Activated CD4-positive, alpha-beta memory T cell treated with anti-CD3 and anti-CD28 coated beads for 36 hours (primary cell): ENCODE data around the gene PCIF1. TPM values are rescaled to one million over a fixed set of nuclear protein-coding genes. Genes with fewer than 3 reads are reported as not detected.
"Not testable (repeated sequence)": the region's sequence is repeated elsewhere in the genome, so short reads cannot be mapped to it uniquely, and the experiment has no call there.

ENCODE experiments used
- CTCF ChIA-PET: fragments of 350-600 bp; sonication (Branson Sonifier 250); formaldehyde crosslinking; loops from one replicate; lab custom pipeline; 2021; ENCODE audit warnings: antibody characterized with exemption, inconsistent platforms; lab: Charles Lee
- POLR2A ChIA-PET: fragments of 350-600 bp; sonication (Branson Sonifier 250); formaldehyde crosslinking; loops from one replicate; lab custom pipeline; 2021; ENCODE audit warnings: antibody characterized with exemption; lab: Charles Lee
- DNase-seq: peaks from one replicate; pipeline ENCODE4 v3.0.0-alpha.2; 2020
- H3K27ac Mint-ChIP-seq: one replicate; pipeline ENCODE4 v1.8.0; 2021; ENCODE audit warnings: mixed read lengths
- H3K27me3 Mint-ChIP-seq: one replicate; pipeline ENCODE4 v1.8.0; 2021; ENCODE audit warnings: mixed read lengths
- H3K36me3 Mint-ChIP-seq: one replicate; pipeline ENCODE4 v1.8.0; 2021; ENCODE audit warnings: mixed read lengths
- H3K4me1 Mint-ChIP-seq: one replicate; pipeline ENCODE4 v1.8.0; 2021; ENCODE audit warnings: low read depth, mixed read lengths
- H3K4me3 Mint-ChIP-seq: one replicate; pipeline ENCODE4 v1.8.0; 2021; ENCODE audit warnings: mild to moderate bottlenecking, mixed read lengths
- H3K9me3 Mint-ChIP-seq: one replicate; pipeline ENCODE4 v1.8.0; 2021; ENCODE audit warnings: mixed read lengths
- intact Hi-C: fragments of 100-400 bp; cut with micrococcal nuclease; formaldehyde crosslinking; loops from one replicate; pipeline ENCODE4 v1.15.1; 2023
- total RNA-seq, 2 experiments: library from RNA; stranded (reverse); gene quantifications; one replicate each; pipeline ENCODE4 v1.2.3, GENCODE V29; 2021

PCIF1 gene
- total RNA-seq, 2 experiments from 2014 or later = 29.9 to 33.0 TPM

GRCh38 chr20:45972500-45973183 is 38.2 kb downstream of the PCIF1 start:
- intact Hi-C loops = loop anchor here (1.0 to 5.0 kb wide), 5 partner anchors 37 to 160 kb away; partner anchors contain the start of genes CTSA, NCOA5, NEURL2 and UBE2C
- Mint-ChIP-seq H3K36me3 (peaks cover 9% of the 10 kb centered on the region), H3K4me1 (peaks cover 21% of the 10 kb centered on the region), H3K4me3 (peak overlapping the region; percentile 85), H3K9me3 (no peaks in the 10 kb centered on the region), H3K27ac (peak overlapping the region; percentile 99), H3K27me3 (peaks cover 3% of the 10 kb centered on the region)
- DNase-seq = no peak
- ChIA-PET POLR2A (interaction anchor here (1.5 to 3.6 kb wide), 2 partner anchors 37 to 38 kb away, joined by 3 to 28 read pairs; partner anchors contain the start of gene PCIF1), CTCF (interaction anchor here (1.1 to 11.8 kb wide), 6 partner anchors 15 to 172 kb away, joined by 3 to 98 read pairs (median 26); partner anchors contain the start of genes CTSA, NEURL2 and PCIF1)

DNA sequence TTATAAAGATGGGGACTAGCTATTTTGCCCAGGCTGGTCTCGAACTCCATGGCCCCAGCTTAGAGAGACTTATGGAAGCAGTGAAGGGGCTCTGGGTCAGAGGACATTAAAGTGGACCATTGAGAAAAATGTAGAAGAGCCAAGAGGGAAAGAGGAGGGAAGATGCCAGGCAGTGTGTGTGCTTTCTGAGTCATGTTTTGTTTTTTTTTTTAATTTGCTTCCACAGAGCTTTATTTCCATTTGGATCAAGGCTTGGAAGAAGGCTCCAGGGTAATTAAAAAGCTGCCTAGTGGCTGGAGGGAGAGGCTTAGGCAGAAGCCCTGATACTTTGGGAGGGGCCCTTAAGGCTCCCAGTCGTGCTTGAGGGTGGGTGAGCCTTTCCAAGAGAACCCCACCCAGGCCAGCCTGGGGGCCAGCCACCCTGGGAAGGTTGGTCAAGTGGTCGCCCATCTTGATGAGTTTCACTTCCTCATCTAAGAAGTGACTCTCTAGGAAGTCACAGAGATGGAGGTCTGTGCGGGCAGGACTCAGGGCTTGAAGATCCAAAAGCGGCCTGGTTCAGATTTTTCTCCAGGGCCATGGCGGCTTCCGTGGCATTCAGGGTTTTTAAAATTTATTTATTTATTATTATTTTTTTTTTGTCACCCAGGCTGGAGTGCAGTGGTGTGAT is 40.5 kb downstream of the PCIF1 start:
- ChIA-PET POLR2A (no interaction called here), CTCF (interaction anchor here (1.4 to 11.8 kb wide), 2 partner anchors 13 to 47 kb away, joined by 6 to 98 read pairs; no protein-coding TSS in a partner anchor)
- Mint-ChIP-seq H3K4me3 (no peak overlapping the region), H3K9me3 (no peaks in the 10 kb centered on the region), H3K36me3 (peaks cover 8% of the 10 kb centered on the region), H3K27ac (no peak overlapping the region), H3K27me3 (peaks cover 3% of the 10 kb centered on the region), H3K4me1 (peaks cover 12% of the 10 kb centered on the region)
- intact Hi-C loops = loop anchor here (5.0 kb wide), 2 partner anchors 37 to 163 kb away; partner anchors contain the start of gene UBE2C
- DNase-seq = no peak

GRCh38 chr20:45975686-45976085 is 41.2 kb downstream of the PCIF1 start:
- POLR2A ChIA-PET = no interaction called here
- no peak for DNase-seq
- H3K27ac Mint-ChIP-seq = no peak overlapping the region
- H3K9me3 Mint-ChIP-seq = no peaks in the 10 kb centered on the region
- peaks cover 3% of the 10 kb centered on the region for H3K27me3 Mint-ChIP-seq
- intact Hi-C loops = no loop called here
- H3K4me3 Mint-ChIP-seq = no peak overlapping the region
- H3K4me1 Mint-ChIP-seq = peaks cover 7% of the 10 kb centered on the region
- H3K36me3 Mint-ChIP-seq = peaks cover 6% of the 10 kb centered on the region
- CTCF ChIA-PET = interaction anchor here (11.8 kb wide), 1 partner anchor 12 kb away, joined by 98 read pairs; no protein-coding TSS in a partner anchor

DNA sequence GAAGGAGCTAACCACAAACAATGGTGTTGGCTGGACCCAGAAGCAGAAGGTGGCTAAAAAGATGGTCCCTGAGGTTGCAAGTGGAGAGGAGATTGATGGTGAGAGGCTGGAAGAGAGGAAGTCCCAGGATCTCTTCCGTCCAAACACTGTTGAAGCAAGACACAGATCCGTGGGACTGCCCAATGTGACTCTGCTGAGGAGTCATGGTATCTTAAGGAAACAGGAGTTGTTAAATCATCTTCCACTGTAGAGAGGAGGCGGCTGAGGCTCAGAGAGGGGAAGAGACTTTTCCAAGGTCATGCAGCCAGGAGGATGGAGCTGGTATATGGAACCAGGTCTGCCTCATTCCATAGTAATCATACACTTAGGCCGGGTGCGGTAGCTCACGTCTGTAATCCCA is 41.6 kb downstream of the PCIF1 start:
- Mint-ChIP-seq H3K4me3 (no peak overlapping the region), H3K27ac (no peak overlapping the region), H3K36me3 (peaks cover 6% of the 10 kb centered on the region), H3K27me3 (peaks cover 3% of the 10 kb centered on the region), H3K4me1 (peaks cover 7% of the 10 kb centered on the region), H3K9me3 (no peaks in the 10 kb centered on the region)
- intact Hi-C loops = no loop called here
- no peak for DNase-seq
- CTCF ChIA-PET = interaction anchor here (11.8 kb wide), 1 partner anchor 12 kb away, joined by 98 read pairs; no protein-coding TSS in a partner anchor
- POLR2A ChIA-PET = no interaction called here

GRCh38 chr20:45981261-45981660 is 46.8 kb downstream of the PCIF1 start:
- Mint-ChIP-seq H3K4me3 (no peak overlapping the region), H3K9me3 (no peaks in the 10 kb centered on the region), H3K27ac (no peak overlapping the region), H3K36me3 (no peaks in the 10 kb centered on the region), H3K27me3 (no peaks in the 10 kb centered on the region), H3K4me1 (peaks cover 3% of the 10 kb centered on the region)
- no peak for DNase-seq
- intact Hi-C loops = no loop called here
- ChIA-PET POLR2A (no interaction called here), CTCF (interaction anchor here (1.9 kb wide), 1 partner anchor 33 kb away, joined by 7 read pairs; no protein-coding TSS in a partner anchor)

GRCh38 chr20:45983279-45983743 is 48.8 kb downstream of the PCIF1 start:
- intact Hi-C loops = no loop called here
- Mint-ChIP-seq H3K27ac (no peak overlapping the region), H3K36me3 (no peaks in the 10 kb centered on the region), H3K4me3 (no peak overlapping the region), H3K27me3 (no peaks in the 10 kb centered on the region), H3K4me1 (peaks cover 3% of the 10 kb centered on the region), H3K9me3 (no peaks in the 10 kb centered on the region)
- ChIA-PET POLR2A (no interaction called here), CTCF (interaction anchor here (0.9 to 2.1 kb wide), 4 partner anchors 14 to 610 kb away, joined by 3 to 12 read pairs (median 4); no protein-coding TSS in a partner anchor)
- no peak for DNase-seq

DNA sequence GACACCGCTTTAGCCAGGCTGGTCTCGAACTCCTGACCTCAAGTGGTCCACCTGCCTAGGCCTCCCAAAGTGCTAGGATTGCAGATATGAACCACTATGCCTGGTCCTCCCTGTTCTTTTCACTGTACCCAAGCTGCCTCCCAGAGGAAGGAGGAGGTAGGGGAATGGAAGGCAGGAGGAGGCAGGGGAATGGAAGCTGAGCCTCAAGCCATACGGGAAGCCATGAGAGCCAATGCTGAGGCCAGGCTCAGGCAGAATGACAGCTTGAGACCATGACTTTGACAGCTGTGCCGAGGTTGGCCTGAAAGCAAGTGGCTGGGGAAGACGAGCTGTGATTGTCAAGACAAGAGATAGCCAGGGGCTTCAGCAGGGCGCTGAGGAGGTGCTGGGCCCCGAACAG is 51.1 kb downstream of the PCIF1 start:
- H3K27ac Mint-ChIP-seq = no peak overlapping the region
- peaks cover 3% of the 10 kb centered on the region for H3K4me1 Mint-ChIP-seq
- intact Hi-C loops = no loop called here
- POLR2A ChIA-PET = no interaction called here
- H3K4me3 Mint-ChIP-seq = no peak overlapping the region
- DNase-seq = no peak
- no peaks in the 10 kb centered on the region for H3K27me3 Mint-ChIP-seq
- no peaks in the 10 kb centered on the region for H3K36me3 Mint-ChIP-seq
- CTCF ChIA-PET = interaction anchor here (0.9 to 6.2 kb wide), 4 partner anchors 10 to 37 kb away, joined by 3 to 105 read pairs (median 50); partner anchors contain the start of gene ZNF335
- no peaks in the 10 kb centered on the region for H3K9me3 Mint-ChIP-seq

DNA sequence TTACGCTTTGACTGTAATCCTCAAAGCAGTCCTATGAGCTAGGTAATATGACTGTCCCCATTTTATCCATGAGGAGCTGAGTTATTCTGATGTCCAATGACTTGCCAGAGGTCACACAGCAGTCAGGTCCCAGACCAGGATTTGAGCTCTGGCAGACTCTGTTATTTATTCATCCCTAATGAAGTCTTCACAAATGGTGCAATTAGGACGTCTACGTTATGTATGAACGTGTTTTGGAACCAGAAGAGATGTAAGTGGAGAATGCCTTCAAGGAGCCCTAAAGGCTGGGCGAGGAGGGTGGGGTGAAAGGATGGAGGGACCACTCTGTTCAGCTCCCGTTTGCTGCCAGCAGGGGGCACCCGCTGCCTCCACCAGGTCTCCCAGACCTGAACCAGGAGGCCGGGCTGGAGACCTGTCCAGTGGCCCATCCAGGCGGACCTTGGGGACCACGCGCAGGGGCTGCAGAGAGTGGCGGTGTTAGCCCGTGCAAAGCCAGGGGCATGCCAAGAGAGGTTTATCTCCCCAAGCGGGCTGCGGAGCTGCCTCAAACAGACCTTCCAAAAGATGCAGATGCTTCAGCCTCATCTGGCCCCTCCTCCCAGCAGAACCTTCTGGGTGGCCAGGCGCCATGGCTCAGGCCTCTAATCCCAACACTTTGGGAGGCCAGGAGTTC is 52.8 kb downstream of the PCIF1 start:
- CTCF ChIA-PET = interaction anchor here (0.5 to 6.2 kb wide), 25 partner anchors 9 to 693 kb away, joined by 3 to 105 read pairs (median 5); partner anchors contain the start of genes MMP9 and ZNF335
- Mint-ChIP-seq H3K27ac (no peak overlapping the region), H3K27me3 (no peaks in the 10 kb centered on the region), H3K9me3 (no peaks in the 10 kb centered on the region), H3K4me1 (peaks cover 3% of the 10 kb centered on the region), H3K4me3 (no peak overlapping the region), H3K36me3 (no peaks in the 10 kb centered on the region)
- POLR2A ChIA-PET = no interaction called here
- peak; percentile 85 for DNase-seq
- intact Hi-C loops = loop anchor here (1.0 kb wide), 1 partner anchor 26 kb away; no protein-coding TSS in a partner anchor

DNA sequence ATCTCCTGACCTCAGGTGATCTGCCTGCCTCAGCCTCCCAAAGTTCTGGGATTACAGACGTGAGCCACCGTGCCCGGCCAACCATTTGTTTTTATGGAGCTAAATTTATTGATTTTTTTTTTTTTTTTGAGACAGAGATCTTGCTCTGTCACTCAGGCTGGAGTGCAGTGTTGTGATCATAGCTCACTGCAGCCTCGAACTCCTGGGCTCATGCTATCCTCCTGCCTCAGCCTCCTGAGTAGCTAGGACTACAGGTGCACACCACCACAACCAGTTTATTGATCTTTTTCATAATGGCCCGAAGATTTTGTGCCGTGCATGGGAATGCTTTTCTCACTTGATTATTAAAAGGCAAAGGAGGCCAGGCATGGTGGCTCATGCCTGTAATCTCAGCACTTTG is 54.3 kb downstream of the PCIF1 start:
- intact Hi-C loops, H3K27me3 Mint-ChIP-seq, H3K9me3 Mint-ChIP-seq, H3K27ac Mint-ChIP-seq, H3K36me3 Mint-ChIP-seq, DNase-seq, H3K4me3 Mint-ChIP-seq, H3K4me1 Mint-ChIP-seq, POLR2A ChIA-PET: not testable (repeated sequence)
- CTCF ChIA-PET = interaction anchor here (0.9 to 6.2 kb wide), 3 partner anchors 10 to 25 kb away, joined by 3 to 105 read pairs (median 98); partner anchors contain the start of gene ZNF335

GRCh38 chr20:45991616-45992015 is 57.1 kb downstream of the PCIF1 start:
- intact Hi-C loops = no loop called here
- ChIA-PET POLR2A (no interaction called here), CTCF (no interaction called here)
- H3K9me3 Mint-ChIP-seq = no peaks in the 10 kb centered on the region
- no peaks in the 10 kb centered on the region for H3K27me3 Mint-ChIP-seq
- no peaks in the 10 kb centered on the region for H3K36me3 Mint-ChIP-seq
- DNase-seq = no peak
- no peak overlapping the region for H3K27ac Mint-ChIP-seq
- no peak overlapping the region for H3K4me3 Mint-ChIP-seq
- peaks cover 7% of the 10 kb centered on the region for H3K4me1 Mint-ChIP-seq

DNA sequence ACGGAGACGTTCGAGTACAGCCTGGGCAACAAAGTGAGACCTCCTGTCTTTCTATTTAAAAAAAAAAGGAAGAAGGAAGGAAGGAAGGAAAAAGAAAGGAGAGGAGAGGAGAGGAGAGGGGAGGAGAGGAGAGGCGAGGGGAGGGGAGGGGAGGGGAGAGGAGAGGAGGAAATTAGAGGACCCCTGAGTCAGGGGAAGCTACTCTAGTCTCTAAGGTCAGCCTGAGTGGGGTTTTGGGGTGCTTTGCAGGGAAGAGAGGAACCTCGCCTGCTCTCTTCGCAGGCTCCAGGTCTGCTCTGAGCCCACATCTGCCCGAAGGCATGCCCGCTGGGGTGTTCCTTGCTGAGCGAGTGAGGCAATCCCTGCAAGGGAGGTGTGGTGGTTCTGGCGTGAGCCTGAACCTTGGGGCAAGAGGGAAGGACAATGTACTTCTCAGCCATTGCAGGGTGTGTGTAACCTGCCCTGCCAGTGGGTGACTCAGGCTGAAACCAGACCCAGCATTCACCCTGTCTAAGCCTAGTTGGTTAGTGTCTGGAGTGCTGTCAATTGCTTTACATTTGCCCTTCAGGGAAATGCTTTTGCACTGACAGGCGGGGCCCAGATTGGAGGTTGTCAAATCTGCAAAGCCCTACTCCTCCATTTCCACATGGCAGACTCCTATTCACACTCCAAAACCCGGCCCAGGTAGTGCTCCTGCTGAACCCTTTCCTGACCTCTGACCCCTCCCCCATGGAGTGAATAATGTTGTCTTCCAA is 58.9 kb downstream of the PCIF1 start:
- H3K4me3 Mint-ChIP-seq = no peak overlapping the region
- intact Hi-C loops = no loop called here
- DNase-seq = peak; percentile 30
- ChIA-PET CTCF (interaction anchor here (0.9 kb wide), 2 partner anchors 21 to 128 kb away, joined by 3 read pairs; no protein-coding TSS in a partner anchor), POLR2A (no interaction called here)
- no peaks in the 10 kb centered on the region for H3K9me3 Mint-ChIP-seq
- H3K36me3 Mint-ChIP-seq = no peaks in the 10 kb centered on the region
- H3K27me3 Mint-ChIP-seq = no peaks in the 10 kb centered on the region
- peaks cover 23% of the 10 kb centered on the region for H3K4me1 Mint-ChIP-seq
- no peak overlapping the region for H3K27ac Mint-ChIP-seq
